ENCODE measurements around the gene TRMT2B.
"Not testable (repeated sequence)": the region's sequence is repeated elsewhere in the genome, so short reads cannot be mapped to it uniquely, and the experiment has no call there.

The TRMT2B gene, protein sequence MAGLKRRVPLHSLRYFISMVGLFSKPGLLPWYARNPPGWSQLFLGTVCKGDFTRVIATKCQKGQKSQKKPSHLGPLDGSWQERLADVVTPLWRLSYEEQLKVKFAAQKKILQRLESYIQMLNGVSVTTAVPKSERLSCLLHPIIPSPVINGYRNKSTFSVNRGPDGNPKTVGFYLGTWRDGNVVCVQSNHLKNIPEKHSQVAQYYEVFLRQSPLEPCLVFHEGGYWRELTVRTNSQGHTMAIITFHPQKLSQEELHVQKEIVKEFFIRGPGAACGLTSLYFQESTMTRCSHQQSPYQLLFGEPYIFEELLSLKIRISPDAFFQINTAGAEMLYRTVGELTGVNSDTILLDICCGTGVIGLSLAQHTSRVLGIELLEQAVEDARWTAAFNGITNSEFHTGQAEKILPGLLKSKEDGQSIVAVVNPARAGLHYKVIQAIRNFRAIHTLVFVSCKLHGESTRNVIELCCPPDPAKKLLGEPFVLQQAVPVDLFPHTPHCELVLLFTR

DNA sequence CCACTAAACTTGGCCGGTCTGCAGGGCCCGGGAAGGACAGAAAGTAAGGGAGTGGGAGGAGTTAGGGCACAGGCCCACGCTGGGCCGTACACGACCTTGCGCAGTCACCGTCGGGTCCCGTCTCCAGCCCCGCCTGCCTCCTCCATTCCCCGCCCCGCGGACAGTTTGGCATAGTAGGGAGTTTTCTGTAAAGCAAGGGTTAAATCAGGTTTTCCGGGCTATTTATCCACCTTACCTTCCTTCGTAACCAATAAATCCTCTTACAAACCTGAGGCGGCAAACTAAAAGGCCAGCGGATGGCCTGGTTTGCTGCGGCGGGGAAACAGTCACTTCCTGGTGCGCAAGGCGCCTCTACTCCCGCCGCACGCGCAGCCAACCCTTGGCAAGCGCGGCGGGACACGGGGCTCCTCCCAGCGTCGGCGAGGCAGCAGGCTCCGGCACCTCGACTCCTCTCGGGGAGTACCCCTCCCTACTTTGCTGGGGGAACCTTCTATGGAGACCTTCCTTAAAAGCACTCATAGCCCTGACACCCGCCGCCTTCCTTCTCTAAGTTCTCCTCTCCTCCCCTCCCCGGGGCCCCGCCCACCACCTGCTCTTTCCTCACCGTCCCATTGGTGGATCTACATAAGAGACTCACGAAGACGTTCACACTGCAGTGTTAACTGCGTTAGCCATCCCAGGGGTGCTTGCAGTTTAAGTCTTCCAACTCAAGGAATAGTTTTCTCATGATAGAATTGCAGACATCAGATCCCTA, at the start of gene TRMT2B:
TSS of gene TRMT2B (minus strand) at position 563 of the 754 bp plus-strand sequence. CDS start 9,822 bp downstream, outside the sequence.
- DNase-seq (ENCODE audit: low spot score), result peak; percentile 77

DNA sequence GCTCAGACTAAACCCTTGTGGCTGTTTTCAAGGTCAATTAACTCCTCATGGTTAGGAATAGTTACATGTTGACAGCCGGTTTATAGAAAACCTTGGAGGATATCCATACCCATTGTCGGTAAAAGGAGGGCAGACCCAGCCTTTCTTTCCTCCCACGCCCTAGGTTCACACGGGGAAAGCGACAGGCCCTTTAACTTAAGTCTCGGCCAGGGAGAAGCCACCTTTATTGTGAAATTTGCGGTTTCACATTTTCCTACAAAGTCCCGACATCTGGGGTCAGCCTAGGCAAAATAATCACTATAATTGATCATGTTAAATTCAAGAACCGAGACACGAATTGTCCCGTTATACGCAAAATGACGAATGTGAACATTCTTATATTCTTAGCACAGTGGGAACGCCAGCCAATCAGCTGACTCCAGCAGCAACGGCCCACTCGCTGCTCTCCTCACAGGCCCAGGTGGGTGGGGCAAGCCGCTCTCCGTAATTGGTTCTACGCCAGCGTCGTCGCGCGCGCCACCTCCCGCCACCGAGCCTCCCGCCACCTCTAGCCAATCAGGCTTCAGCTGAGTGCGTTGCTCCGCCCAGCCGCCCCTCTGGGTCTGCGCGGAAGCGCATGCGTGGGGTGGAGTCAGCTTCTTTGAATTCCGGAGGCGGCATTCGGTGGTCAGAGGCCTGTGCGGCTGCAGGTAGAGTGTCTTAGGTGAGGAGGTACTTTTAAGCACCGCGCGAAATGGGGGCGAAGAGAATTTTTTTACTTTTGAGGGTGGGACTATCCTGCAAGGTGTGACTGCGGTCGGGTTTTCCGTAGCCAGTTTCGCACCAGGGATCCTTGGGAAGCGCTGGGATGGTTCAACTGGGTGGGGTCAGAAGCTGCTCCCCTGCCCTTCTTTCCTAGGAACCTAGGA, 45.9 kb upstream of the TRMT2B start, which contains the start of gene CENPI:
TSS of gene CENPI (plus strand) at position 659 of the 908 bp plus-strand sequence. CDS start 2,867 bp downstream, outside the sequence.
- DNase-seq (ENCODE audit: low spot score), result peak; percentile 93

DNA sequence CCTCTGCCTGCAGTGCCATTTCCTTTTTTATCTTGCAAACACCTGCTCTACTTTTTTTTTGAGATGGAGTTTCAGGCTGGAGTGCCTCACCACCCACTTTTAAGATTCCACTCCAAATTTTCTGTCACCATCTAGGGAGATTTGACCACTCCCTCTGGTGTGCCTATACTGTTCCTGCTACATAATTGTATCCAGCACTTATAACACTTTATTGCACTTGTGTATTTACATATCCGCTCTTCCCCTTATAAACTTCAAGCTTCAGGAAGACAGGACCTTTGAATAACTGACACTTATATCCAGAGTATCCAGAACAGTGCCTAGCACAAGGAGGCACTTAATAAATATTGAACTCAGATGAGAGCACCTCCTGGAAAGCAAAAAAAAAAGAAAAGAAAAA, 39.9 kb upstream of the TRMT2B start:
- no peak for DNase-seq (ENCODE audit: low spot score)

DNA sequence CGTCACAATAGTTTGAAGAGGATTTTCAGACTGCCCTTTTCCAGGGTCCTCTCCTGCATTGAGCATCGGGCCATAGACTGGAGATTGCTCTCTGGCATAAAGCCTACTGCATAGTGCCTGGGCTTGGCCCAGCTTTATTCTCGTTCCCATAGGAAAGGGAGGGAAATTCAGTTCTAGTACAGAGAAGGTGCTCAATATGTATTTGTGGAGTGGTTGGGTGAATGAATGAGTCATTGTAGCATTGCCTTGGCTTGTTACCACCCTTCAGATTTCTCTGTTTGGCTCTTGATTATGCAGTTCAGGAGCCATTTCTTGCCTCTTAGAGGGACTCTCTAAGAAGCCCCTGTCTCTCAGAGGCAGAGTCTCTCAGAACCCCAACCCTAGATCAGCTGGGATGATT, 29.3 kb upstream of the TRMT2B start:
- no peak for DNase-seq (ENCODE audit: low spot score)

DNA sequence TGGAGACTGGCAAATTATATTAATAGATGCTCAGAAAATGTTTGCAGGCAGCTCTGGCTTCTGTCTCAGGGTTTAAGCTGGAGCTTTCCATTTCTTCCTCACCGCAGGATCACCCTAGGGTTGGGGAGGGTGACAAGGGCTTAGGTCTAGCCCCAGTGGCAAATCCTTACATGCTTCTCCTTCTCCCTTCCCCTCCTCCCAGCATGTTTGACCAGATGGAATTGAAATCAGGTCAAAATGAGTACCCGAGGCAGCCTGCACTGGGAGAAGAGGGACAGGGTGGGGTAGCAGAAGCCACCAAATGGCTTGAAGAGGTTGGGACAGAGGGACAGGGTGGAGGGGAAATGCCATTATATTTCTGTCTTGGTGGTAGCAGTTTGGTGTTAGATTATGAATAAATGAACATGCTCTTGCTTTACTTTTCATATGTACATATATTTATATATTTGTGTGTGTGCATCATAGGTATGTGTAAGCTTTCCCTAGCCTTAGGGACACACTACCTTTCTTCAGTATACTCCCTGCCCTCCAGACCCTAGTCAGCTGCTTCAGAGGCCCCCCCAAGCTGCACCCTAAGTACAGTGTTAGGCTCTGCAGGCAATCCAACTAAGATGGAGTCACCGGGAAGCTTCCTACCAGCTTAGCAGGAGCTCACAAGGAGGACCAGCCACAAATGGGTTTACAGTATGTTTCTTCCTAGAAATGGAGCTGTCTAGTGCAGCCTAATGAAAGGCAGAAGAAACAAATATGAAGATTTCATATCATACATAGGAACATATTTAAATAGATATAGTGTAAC, 28.6 kb upstream of the TRMT2B start:
- no peak for DNase-seq (ENCODE audit: low spot score)

DNA sequence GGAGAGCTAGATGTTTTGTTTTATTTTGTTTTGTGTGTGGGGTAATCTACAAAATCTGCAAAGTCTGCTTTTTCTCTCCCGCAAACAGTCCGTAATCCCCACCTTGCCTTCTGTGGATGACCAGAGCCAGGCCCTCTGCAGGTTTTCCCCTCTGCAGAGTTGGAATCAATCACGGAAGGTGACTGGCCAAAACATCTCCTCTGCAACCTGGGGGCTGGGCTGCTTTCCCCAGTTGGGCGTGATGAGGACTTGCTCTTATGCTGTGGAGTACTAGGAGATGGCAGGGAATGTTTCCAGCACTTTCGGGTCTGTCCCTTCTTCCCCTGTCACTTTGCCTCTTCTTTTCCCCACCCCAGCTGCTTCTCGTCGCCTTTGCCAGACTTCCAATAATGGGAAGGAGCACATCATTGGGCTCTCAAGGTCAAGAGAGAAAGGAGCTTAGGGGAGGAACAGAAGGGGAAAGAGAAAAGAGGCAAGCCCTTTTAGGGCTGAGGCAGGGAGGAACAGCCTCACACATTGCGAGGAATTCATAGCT, 27.9 kb upstream of the TRMT2B start:
- DNase-seq (ENCODE audit: low spot score), result no peak

DNA sequence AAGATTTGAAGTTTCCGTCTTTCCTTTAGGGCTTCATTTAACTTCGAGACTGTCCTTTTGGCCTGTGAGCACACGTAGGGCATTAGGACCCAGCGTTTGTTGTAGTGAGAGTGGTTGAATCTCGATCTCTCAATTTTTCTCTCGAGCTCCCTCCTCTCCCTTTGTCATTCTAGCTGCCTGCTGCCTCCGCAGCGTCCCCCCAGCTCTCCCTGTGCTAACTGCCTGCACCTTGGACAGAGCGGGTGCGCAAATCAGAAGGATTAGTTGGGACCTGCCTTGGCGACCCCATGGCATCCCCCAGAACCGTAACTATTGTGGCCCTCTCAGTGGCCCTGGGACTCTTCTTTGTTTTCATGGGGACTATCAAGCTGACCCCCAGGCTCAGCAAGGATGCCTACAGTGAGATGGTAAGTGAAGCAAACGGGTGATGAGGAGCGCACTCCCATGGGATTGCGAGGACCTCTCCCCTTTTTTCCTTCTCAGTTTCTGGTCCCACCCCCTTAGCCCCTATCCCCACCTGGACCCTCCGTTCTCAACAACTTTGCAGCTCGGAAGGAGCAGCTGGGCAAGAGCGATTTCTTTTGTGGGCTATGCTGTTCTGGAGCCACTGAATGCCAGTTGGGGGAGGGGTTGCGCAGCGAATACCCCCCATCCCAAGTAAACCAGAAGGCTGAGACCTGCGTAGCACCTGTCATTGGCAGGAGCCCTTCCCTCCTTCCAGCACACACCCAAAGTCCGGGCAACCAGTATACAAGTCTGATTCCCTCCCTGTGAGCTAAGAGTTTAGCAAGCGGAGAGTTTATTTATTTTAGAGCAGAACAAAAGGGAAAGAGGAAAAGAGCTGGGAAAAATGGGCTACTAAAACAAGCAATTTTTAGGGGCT, 27.0 kb upstream of the TRMT2B start, which contains the start of gene TMEM35A:
TSS of gene TMEM35A (plus strand) at position 164 of the 883 bp plus-strand sequence. CDS start at position 288, 124 bp downstream.
- DNase-seq (ENCODE audit: low spot score), result peak; percentile 27

DNA sequence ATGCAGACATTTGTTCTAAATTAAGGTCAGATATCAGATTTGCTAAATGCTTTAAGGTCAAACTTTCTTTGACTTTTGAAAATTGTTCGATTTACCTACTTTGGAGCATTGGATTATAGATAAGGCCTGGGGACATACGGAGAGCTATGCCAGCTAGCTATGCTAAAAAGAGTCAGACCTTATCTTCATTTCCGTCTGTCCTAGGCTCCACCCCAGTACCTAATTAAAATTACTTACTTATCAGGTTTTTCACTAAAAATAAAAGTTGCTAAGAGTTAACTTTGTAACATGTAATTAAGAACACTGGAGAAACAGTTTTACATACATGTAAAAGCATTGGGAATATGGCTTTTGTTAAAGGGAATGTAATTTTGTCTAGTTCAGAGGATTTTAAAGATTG, 19.7 kb upstream of the TRMT2B start:
- DNase-seq (ENCODE audit: low spot score), result no peak

DNA sequence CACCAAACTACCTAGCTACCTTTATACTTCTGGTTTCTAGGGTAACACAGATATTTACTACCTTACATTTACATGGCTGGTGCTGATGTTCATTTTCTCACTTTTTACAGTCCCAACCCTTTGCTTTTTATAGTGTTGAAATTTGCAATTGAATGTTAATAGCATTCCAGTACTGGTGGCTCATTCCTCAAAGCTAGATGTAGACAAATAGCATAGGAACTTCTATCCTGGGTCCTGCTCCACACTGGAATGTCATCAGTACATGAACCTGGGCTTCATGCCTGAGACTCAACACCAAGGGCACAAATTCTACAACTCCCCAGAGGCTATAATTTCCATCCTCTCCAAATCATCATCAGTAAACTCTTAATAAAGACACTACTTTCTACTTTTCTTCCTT, 10.3 kb upstream of the TRMT2B start:
- DNase-seq (ENCODE audit: low spot score), result no peak

DNA sequence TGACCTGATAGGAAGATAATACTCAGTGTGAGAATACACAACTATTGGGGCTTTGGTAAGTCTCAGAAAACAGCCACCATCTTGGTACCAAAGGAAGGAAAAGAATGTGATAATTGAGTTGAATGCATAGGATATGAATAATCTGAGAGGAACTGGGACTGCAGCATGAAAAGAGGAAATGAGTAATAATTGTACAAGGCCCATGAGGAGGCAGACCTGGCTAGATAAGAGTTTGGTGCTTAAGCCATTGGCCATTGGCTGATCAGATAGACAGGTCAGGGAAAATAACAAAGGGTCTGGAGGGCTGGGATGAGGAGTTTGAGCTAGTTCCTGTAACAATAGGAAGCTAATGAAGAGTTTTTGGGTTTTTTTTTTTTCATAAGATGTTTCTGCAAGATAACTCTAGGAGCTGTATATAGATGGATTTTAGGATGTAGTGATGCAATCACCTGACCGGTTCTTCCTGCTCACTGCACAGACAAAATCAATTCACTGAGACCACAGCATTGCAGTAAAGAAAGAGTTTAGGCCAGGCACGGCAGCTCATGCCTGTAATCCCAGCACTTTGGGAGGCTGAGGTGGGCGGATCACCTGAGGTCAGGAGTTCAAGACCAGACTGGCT, 5.3 kb upstream of the TRMT2B start:
- DNase-seq (ENCODE audit: low spot score), result no peak

DNA sequence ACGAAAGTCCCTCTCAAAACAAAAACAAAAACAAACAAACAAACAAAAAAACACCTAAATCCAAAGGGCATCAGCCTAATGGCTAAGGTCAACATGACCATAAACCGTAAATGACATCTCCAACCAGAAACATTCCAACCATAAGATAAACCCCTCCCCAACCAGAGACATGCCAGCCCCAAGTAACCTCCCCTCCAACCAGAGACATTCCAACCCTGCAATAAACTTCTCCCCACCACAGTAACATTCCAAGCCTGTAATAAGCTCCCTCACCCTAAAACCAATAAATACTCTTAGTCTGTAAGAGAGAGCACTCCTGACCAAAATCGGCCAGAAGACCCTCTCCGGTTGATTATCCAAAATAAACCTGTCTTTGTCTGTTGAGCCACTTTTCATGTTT, 4.6 kb upstream of the TRMT2B start:
- not testable (repeated sequence) for DNase-seq (ENCODE audit: low spot score)

DNA sequence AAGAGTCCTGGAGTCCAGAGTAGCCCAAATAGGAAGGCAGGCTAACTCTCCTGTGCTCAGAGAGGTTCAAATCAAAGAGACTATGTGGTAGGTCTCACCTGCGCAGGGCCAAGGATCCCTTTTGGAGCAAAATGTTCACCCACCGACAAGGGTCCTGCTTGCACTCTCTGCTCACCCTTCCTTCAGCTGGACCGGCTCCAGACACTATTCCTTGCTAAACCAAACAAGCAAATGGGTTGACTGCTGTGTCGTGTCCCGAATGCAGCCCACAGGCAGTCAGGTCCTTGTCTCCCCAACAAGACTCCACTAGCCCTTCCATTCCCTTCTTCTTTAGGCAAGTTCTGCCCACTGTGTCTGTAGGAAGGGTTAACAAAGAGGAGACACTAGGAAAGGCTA, 760 bp downstream of the TRMT2B start:
- no peak for DNase-seq (ENCODE audit: low spot score)

DNA sequence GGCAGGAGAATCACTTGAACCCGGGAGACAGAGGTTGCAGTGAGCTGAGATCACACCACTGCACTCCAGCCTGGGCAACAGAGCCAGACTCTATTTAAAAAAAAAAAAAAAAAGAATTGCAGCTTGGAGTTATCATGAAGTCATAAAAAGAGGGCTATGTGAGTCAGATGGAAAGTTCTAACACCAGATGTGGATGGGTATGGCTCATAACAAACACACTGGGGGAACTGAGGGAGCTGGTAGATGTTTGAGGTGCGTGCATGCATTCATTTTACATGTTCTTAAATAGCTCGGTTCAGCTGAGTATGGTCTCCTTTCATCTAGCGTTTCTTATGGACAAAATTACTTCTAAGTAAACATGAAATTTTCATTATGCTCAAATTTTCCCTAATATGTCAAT, 11.7 kb downstream of the TRMT2B start:
- DNase-seq (ENCODE audit: low spot score), result no peak

DNA sequence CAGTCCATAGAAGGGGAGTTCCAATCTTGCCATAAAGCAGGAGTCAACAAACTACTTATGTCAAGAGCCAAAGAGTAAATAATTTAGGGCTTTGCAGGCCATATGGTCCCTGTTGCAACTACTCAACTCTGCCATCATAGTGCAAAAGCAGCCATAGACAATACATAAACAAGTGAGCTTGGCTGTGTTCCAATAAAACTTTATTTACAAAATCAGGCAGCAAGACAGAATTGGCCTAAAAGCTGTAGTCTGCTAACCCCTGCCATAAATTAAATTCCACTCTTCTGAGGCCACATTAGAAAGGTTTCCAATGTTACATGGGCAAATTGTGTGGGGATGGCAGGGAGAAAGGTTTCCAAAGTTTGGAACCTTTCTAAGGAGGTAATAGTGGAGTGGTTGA, 14.7 kb downstream of the TRMT2B start:
- no peak for DNase-seq (ENCODE audit: low spot score)

DNA sequence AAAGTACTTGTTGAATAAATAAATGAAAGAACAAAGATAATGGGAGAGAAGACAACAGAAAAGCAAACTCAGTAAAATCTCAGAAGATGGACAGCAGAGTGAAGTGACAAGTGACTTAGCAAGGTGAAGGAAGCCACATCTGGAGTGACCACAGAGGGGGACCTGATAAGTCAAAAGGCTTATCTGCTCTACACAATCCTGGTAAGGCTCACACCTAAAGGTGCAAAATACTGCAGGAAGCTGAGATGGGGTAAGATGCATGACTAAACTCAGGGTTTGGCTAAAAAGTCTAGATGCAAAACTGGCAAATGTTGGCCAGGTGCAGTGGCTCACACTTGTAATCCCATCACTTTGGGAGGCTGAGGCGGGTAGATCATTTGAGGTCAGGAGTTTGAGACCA, 22.2 kb downstream of the TRMT2B start:
- DNase-seq (ENCODE audit: low spot score), result no peak

DNA sequence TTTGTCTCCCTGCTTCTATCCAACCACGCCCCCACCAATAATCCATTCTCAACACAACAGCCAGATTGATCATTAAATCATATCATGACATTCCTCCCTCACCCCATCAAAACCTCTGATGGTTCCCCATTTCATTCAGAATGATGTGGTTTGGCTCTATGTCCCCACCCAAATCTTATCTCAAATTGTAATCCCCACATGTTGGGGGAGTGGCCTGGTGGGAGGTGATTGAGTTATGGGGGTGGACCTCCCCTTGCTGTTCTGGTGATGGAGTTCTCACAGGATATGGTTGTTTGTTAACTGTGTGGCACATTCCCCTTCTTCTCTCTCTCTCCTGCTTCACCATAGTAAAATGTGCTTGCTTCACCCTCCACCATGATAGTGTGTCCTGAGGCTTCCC, 23.3 kb downstream of the TRMT2B start:
- no peak for DNase-seq (ENCODE audit: low spot score)

DNA sequence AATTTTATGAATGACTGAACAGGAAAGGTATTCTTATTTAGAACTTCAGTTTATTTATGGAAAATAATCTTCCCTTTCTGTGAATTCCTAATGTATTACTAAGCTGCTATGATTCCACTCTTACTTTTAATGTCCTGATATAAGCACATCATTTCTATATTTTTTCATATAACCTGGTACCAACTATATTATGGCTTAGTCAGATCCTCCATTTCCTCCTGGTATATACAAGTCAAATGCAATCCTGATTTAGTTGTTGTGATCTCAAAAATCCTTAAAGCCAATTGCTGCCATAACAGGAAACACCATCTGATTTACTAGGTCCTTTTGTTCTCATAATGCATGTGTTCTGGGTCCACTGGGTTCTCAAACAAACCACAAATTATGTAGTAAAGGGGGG, 26.8 kb downstream of the TRMT2B start:
- no peak for DNase-seq (ENCODE audit: low spot score)

DNA sequence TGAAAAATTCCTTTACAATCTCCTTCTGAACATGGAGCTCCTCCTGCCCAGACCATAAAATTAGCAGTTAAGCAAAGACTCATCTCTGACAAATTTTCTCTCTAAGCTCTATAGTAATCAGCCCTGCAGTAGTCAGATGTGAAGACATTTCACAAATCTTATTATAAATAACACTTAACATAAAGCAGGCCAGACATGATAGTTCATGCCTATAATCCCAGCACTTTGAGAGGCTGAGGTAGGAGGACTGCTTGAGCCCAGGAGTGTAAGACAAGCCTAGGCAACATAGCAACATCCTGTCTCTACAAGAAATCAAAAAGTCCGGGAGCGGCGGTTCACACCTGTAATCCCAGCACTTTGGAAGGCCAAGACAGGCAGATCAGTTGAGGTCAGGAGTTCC, 29.9 kb downstream of the TRMT2B start:
- no peak for DNase-seq (ENCODE audit: low spot score)

DNA sequence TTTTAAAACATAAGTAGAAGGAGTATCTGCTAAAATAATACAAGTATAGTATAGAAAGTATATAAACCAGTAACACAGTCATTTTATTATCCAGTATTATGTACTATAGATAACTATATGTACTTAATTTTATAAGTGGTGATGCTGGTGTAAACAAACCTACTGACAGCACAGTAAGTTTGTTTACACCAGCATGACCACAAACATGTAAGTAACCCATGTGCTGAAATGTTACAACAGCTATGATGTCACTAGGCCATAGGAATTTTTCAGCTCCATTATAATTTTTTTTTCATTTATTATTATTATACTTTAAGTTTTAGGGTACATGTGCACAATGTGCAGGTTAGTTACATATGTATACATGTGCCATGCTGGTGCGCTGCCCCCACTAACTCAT, 39.9 kb downstream of the TRMT2B start:
- DNase-seq (ENCODE audit: low spot score), result not testable (repeated sequence)
